GM21576 (cell line): ENCODE measurements around the gene FTCD.
"Not testable (repeated sequence)": the region's sequence is repeated elsewhere in the genome, so short reads cannot be mapped to it uniquely, and the experiment has no call there.

Source experiments
- ATAC-seq: cut with Tn5 transposase; IDR thresholded peaks from one replicate; pipeline ENCODE4 v1.9.1; 2021; ENCODE audit warnings: mild to moderate bottlenecking, moderate library complexity; ENCODE audit not compliant: unreplicated experiment

Gene FTCD

GRCh38 chr21:46155514-46156377 lies at the start of gene FTCD:
Gene FTCD (minus strand): TSS chr21:46155579. CDS start chr21:46155523, 56 bp downstream.
- no peak for ATAC-seq

- no peak for ATAC-seq
These were observed 49.8 kb upstream of the FTCD start for GRCh38 chr21:46205166-46205565.

- ATAC-seq = no peak
These were observed 47.8 kb upstream of the FTCD start for GRCh38 chr21:46203203-46203600.

GRCh38 chr21:46202592-46203202 lies 47.3 kb upstream of the FTCD start:
- ATAC-seq = no peak

- ATAC-seq = not testable (repeated sequence)
These were observed 45.8 kb upstream of the FTCD start for GRCh38 chr21:46200877-46201803.

- no peak for ATAC-seq
These were observed 44.3 kb upstream of the FTCD start for GRCh38 chr21:46199436-46200373.

GRCh38 chr21:46196733-46197132 lies 41.4 kb upstream of the FTCD start:
- no peak for ATAC-seq

- ATAC-seq = no peak
These were observed 40.3 kb upstream of the FTCD start for GRCh38 chr21:46195595-46196195.

GRCh38 chr21:46194374-46195334 lies 39.3 kb upstream of the FTCD start:
- ATAC-seq = no peak

- ATAC-seq = no peak
These were observed 38.5 kb upstream of the FTCD start for GRCh38 chr21:46193829-46194373.

- ATAC-seq = no peak
These were observed 36.6 kb upstream of the FTCD start for GRCh38 chr21:46191686-46192575.

- ATAC-seq = no peak
These were observed 35.9 kb upstream of the FTCD start for GRCh38 chr21:46191257-46191685.

GRCh38 chr21:46190491-46191131 lies 35.2 kb upstream of the FTCD start:
- ATAC-seq = no peak

- no peak for ATAC-seq
These were observed 34.6 kb upstream of the FTCD start for GRCh38 chr21:46189959-46190490.

GRCh38 chr21:46189213-46189958 lies 34.0 kb upstream of the FTCD start:
- no peak for ATAC-seq
